Lower leg skin (tissue), 4 donors: ENCODE measurements around the gene ADAMTS17. TPM values are rescaled to one million over a fixed set of nuclear protein-coding genes. Genes with fewer than 3 reads are reported as not detected.

Experiments
- DNase-seq, 2 donors: peaks; one replicate each; pipeline ENCODE4 v3.0.0-alpha.2; 2019; ENCODE audit warnings: low spot score in 2 of 2
- H3K4me3 ChIP-seq: fragments of 200-600 bp; sonication (generic); 2 replicates; pipeline ENCODE4 v1.5.1; 2017; ENCODE audit warnings: mild to moderate bottlenecking, low read depth; ENCODE audit not compliant: poor library complexity, severe bottlenecking
- POLR2A ChIP-seq, 2 donors: fragments of 450-650 bp; IDR thresholded peaks; one replicate each; pipeline ENCODE4 v1.6.1; 2016 to 2017; ENCODE audit warnings: antibody characterized with exemption in 2 of 2, mild to moderate bottlenecking in 1 of 2, moderate library complexity in 1 of 2
- WGBS, 2 donors: methylation state at CpG; one replicate each; pipeline ENCODE4 v1.1.5; 2018; 5-methylcytosine and 5-hydroxymethylcytosine counted together
- intact Hi-C: fragments of 100-400 bp; cut with DNase I; formaldehyde crosslinking; loops from one replicate; pipeline ENCODE4 v1.15.0; 2023; ENCODE audit warnings: low total_unique reads
- total RNA-seq, 4 donors: library from RNA; depleted of rRNA; stranded (reverse); fragments of >200 nt; gene quantifications; one replicate each; pipeline ENCODE4 v1.1.0, GENCODE V29; 2016
- TF ChIP-seq, protein P1 (sequence below), 3 donors: fragments of 450-650 bp; IDR thresholded peaks; one replicate each; pipeline ENCODE4 v1.5.1; 2016; ENCODE audit warnings: antibody characterized with exemption in 3 of 3, mild to moderate bottlenecking in 3 of 3, moderate library complexity in 2 of 3

Gene ADAMTS17
- total RNA-seq, 4 donors from 2014 or later: 3.5 to 7.8 (median 3.9) TPM

DNA sequence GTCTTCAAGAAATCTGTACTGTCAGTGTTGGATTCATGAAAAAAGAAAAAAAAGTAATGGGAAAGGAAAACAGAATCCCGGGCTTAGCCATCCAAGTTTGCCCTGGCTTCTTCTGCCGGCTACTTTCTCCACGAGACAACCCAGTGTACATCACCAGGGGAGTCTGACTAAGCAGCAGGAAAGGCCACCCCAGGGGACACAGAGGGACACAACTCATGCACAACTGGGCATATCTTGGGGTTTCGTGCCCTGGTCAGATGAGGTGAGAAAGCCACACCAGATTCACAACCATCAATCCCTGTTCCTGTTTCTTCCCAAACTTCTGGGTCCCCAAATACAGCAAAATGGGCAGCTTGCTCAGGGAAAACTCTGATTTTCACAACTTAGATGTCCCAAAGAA, 33.2 kb downstream of the ADAMTS17 start:
- TF ChIP-seq, protein P1, sequence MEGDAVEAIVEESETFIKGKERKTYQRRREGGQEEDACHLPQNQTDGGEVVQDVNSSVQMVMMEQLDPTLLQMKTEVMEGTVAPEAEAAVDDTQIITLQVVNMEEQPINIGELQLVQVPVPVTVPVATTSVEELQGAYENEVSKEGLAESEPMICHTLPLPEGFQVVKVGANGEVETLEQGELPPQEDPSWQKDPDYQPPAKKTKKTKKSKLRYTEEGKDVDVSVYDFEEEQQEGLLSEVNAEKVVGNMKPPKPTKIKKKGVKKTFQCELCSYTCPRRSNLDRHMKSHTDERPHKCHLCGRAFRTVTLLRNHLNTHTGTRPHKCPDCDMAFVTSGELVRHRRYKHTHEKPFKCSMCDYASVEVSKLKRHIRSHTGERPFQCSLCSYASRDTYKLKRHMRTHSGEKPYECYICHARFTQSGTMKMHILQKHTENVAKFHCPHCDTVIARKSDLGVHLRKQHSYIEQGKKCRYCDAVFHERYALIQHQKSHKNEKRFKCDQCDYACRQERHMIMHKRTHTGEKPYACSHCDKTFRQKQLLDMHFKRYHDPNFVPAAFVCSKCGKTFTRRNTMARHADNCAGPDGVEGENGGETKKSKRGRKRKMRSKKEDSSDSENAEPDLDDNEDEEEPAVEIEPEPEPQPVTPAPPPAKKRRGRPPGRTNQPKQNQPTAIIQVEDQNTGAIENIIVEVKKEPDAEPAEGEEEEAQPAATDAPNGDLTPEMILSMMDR (IDR thresholded peaks at IDR 0.05): no peak
- TF ChIP-seq POLR2A (IDR thresholded peaks at IDR 0.05): no peak
- intact Hi-C loops: no loop called here
- no peak for DNase-seq
- 28 to 32% methylated on average over 4 of the region's 4 CpGs for WGBS, 2 donors
- no peak overlapping the region for H3K4me3 ChIP-seq

DNA sequence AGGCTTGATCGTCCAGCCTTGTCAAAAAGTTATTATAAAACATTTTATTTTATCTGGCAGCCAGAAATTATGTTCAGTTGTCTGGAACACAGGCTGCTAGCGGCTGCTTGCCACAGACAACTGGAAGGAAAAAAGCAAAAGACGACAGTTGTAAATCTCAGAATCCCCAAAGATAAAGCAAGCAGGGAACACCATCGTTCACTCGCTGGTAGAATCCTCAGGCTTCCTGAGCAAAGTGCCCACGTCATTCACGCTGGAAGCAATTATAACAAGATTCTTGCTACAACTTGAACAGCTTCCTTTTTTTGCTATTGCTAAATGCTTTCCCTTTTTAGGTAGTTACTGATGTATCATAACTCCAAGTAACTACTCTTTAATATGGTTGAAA, 33.6 kb downstream of the ADAMTS17 start:
- TF ChIP-seq POLR2A (IDR thresholded peaks at IDR 0.05): no peak
- TF ChIP-seq, protein P1 (IDR thresholded peaks at IDR 0.05): no peak
- no peak overlapping the region for H3K4me3 ChIP-seq
- 13 to 15% methylated on average over 7 of the region's 7 CpGs for WGBS, 2 donors
- intact Hi-C loops: no loop called here
- DNase-seq: no peak

DNA sequence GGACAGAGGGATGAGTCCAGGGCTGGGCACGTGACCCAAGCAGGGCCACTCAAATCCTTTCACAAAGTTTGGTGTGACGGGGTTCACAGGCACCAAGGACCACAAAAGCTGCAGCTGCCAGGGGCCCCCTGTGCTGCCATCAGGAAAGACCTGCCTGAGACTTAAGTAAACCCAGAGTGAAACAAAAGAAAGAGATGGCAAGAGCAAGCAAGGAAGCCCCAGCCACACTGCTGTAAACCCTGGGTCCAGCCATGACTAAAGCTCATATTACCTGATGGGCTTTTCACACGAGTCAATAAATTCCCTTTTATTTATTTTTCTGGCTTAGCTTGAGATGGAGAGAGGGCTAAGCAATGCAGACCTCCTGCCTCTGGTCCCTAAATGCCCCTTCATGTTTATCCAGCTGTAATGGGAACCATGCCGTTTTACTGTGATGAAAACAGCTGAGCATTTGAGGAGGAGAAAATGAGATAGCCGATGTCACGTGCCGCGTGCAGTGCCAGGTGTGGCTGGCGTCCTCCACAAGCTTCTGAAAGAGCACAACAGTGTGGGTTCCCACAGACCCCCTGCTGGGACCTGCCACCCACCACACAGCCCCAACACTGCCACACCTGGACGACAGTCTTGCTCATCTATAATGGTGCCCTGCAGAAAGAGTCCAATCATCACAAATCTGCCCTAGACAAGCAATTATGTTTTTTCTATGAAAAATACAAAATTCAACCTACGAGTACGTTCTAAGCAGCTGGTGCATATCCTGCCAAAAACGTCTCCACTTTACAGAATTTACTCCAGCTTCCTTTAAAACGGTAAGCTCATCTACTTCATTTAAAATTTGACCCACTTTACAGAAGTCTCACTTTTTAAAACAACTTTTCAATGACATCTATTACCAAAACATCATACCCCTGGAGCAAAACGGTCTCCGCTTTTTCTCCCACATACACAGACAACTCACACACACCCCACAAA, 34.2 kb downstream of the ADAMTS17 start:
- TF ChIP-seq, protein P1 (IDR thresholded peaks at IDR 0.05): no peak
- TF ChIP-seq POLR2A (IDR thresholded peaks at IDR 0.05): no peak
- DNase-seq: no peak
- intact Hi-C loops: no loop called here
- 48 to 55% methylated on average over 16 of the region's 16 CpGs for WGBS, 2 donors
- no peak overlapping the region for H3K4me3 ChIP-seq

DNA sequence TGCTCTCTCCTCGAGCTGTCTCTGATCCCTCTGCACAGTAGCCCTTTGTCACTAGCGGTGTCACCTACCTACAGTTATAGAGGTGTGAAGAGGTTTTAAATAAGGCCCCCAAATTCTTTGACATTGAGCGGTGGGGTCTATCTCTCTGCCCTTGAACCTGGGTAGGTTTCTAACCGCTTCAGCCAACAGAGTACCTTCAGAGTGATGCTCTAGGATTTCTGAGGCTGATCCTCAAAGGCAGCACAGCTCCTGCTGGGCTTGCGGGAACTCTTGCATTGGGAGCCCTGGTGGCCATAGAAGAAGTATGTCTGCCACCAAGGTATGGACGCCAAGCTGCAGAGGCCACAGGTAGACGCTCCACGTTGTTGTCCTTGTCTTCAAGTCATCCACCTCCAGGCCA, 35.7 kb downstream of the ADAMTS17 start:
- intact Hi-C loops: no loop called here
- DNase-seq: no peak
- 95 to 97% methylated on average over 7 to 8 of the region's 8 CpGs for WGBS, 2 donors
- no peak overlapping the region for H3K4me3 ChIP-seq
- no peak for TF ChIP-seq POLR2A (IDR thresholded peaks at IDR 0.05)

DNA sequence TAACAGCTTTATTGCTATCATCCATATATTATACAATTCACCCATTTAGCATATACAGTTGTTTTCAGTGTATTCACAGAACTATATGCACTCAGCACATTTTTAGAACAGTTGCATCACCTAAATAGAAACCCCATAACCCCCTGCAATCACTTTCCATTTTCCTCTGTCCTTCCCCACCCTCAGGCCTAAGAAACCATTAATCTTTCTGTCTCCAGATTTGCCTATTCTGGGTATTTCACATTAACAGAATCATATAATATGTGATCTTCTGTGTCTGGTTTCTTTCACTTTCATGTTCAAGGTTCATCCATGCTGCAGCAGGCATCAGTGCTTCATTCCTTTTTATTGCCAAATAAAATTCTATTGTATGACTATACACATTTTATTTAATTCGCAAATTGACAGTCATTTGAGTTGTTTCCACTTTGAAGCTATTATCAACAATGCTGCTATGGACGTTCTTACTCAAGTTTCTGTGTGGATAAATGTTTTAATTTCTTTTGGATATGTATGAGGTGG, 39.8 kb downstream of the ADAMTS17 start:
- TF ChIP-seq, protein P1 (IDR thresholded peaks at IDR 0.05): no peak
- TF ChIP-seq POLR2A (IDR thresholded peaks at IDR 0.05): no peak
- WGBS, 2 donors: 89 to 91% methylated on average over 2 of the region's 2 CpGs
- H3K4me3 ChIP-seq: no peak overlapping the region
- no peak for DNase-seq
- intact Hi-C loops: no loop called here

DNA sequence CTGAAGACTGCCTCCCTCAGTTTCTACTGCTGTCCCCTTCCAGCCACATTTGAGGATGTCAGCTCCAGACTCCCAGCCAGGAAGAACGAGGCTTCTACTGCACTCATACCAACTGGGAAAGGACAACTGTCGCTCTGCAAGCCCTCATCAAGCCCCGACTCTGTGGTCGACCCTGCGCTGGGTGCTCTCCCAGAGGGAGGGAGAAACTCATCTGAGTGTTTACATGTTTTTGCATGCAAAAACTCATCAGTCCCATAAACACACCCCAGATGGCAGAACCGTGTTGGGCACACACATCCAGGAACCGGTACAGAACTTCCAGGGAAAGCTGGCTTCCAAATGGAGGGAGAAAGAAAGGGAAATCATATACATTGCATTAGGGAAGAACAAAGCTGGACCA, 43.5 kb downstream of the ADAMTS17 start:
- TF ChIP-seq POLR2A (IDR thresholded peaks at IDR 0.05): no peak
- TF ChIP-seq, protein P1 (IDR thresholded peaks at IDR 0.05): no peak
- no peak overlapping the region for H3K4me3 ChIP-seq
- DNase-seq: no peak
- intact Hi-C loops: no loop called here
- WGBS, 2 donors: 82 to 92% methylated on average over 7 of the region's 7 CpGs
